K562 (cell line): ENCODE measurements around the gene ERMP1. TPM values are rescaled to one million over a fixed set of nuclear protein-coding genes. Genes with fewer than 3 reads are reported as not detected.

Experiments used
- ATAC-seq: fragments of 200-7000 bp; cut with Tn5 transposase; 3 replicates; pipeline ENCODE4 v1.9.1; 2020; ENCODE audit warnings: moderate library complexity
- BruUV-seq: library from RNA; stranded (reverse); fragments of 400-500 nt; replicated peaks from 2 replicates; lab custom pipeline; 2021; lab: Mats Ljungman, UMichigan
- CTCF ChIA-PET: fragments of 300-600 bp; formaldehyde crosslinking; extraction: SDS; loops from one replicate; lab custom pipeline; 2021; ENCODE audit warnings: low intra/inter-chr PET ratio; lab: Yijun Ruan, JAX
- POLR2A ChIA-PET: fragments of 300-600, 350-650 bp; sonication (Branson Sonifier 250); formaldehyde crosslinking; extraction: SDS; loops from one replicate; lab custom pipeline; 2021; ENCODE audit warnings: antibody characterized with exemption, inconsistent platforms; lab: Yijun Ruan, JAX
- DNase-seq, 4 experiments: peaks; one replicate each; pipeline versions ENCODE4 v3.0.0 to v3.0.0-alpha.2; 2011 to 2018; ENCODE audit warnings: low spot score in 3 of 4, mixed read lengths in 3 of 4; ENCODE audit errors: extremely low read depth in 1 of 4
- FAIRE-seq: peaks from 2 replicates; lab custom pipeline; 2011; peaks lifted over from hg19 to GRCh38; lab: Jason Lieb, UNC
- H2AFZ ChIP-seq: 2 replicates; pipeline ENCODE4 v1.6.0; 2011; ENCODE audit warnings: low read depth, low read length, control low read depth, inconsistent platforms
- H3K27ac ChIP-seq: fragments of 200-600 bp; 3 replicates; pipeline ENCODE4 v1.8.0; 2011; ENCODE audit warnings: low read depth, mild to moderate bottlenecking, control low read depth, inconsistent platforms, low read length, moderate library complexity, mixed read lengths; ENCODE audit errors: extremely low read depth
- H3K27me3 ChIP-seq, 2 experiments: fragments of 300-600 bp in 1 of 2; 2 replicates in 1 of 2; 3 replicates in 1 of 2; pipeline versions ENCODE4 v1.6.0 to v1.8.0; 2011; ENCODE audit warnings: inconsistent platforms in 2 of 2, low read length in 2 of 2, mild to moderate bottlenecking in 1 of 2, mixed read lengths in 1 of 2, moderate library complexity in 1 of 2; ENCODE audit not compliant: control insufficient read depth in 2 of 2, insufficient read depth in 2 of 2
- H3K36me3 ChIP-seq: fragments of 300-600 bp; 3 replicates; pipeline ENCODE4 v1.8.0; 2011; ENCODE audit warnings: mild to moderate bottlenecking, low read length, inconsistent platforms; ENCODE audit not compliant: control insufficient read depth, insufficient read depth
- H3K4me1 ChIP-seq, 2 experiments: fragments of 200-600 bp in 1 of 2; replicated peaks in 1 of 2; 2 replicates in 1 of 2; 3 replicates in 1 of 2; pipeline versions ENCODE4 v1.5.1 to v1.8.0; 2011; ENCODE audit warnings: inconsistent platforms in 2 of 2, low read length in 2 of 2, mild to moderate bottlenecking in 1 of 2, mixed read lengths in 1 of 2, moderate library complexity in 1 of 2; ENCODE audit not compliant: control insufficient read depth in 2 of 2, insufficient read depth in 2 of 2
- H3K4me2 ChIP-seq: 2 replicates; pipeline ENCODE4 v1.6.1; 2011; ENCODE audit warnings: low read length, control low read depth, inconsistent platforms, mixed read lengths; ENCODE audit not compliant: insufficient read depth
- H3K4me3 ChIP-seq: fragments of 200-600 bp; sonication (generic), shearing (Covaris generic); 2 replicates; pipeline ENCODE4 v1.5.1; 2016; ENCODE audit warnings: control low read depth, inconsistent platforms
- H3K79me2 ChIP-seq: fragments of 200-600 bp; 3 replicates; pipeline ENCODE4 v1.8.0; 2011; ENCODE audit warnings: low read length, inconsistent platforms; ENCODE audit not compliant: control insufficient read depth, insufficient read depth
- H3K9ac ChIP-seq, 2 experiments: 2 replicates each; pipeline versions ENCODE4 v1.6.0 to v1.6.1; 2011; ENCODE audit warnings: low read depth in 2 of 2, low read length in 2 of 2, control low read depth in 1 of 2, inconsistent platforms in 1 of 2, mild to moderate bottlenecking in 1 of 2, mixed read lengths in 1 of 2; ENCODE audit not compliant: insufficient read depth in 1 of 2
- H3K9me1 ChIP-seq: one replicate; pipeline ENCODE4 v1.6.0; 2011; ENCODE audit warnings: inconsistent platforms, mild to moderate bottlenecking, low read length, moderate library complexity; ENCODE audit not compliant: control insufficient read depth, insufficient read depth
- H3K9me3 ChIP-seq: replicated peaks from 2 replicates; pipeline ENCODE4 v1.5.1; 2011; ENCODE audit warnings: low read depth, low read length, inconsistent platforms; ENCODE audit not compliant: control insufficient read depth, insufficient read depth
- H4K20me1 ChIP-seq: replicated peaks from 2 replicates; pipeline ENCODE4 v1.6.1; 2011; ENCODE audit warnings: low read length, inconsistent platforms, mixed read lengths; ENCODE audit not compliant: control insufficient read depth, insufficient read depth
- BRF1 ChIP-seq: IDR thresholded peaks from 3 replicates; pipeline ENCODE4 v1.6.1; 2011; ENCODE audit warnings: borderline replicate concordance, mild to moderate bottlenecking; ENCODE audit not compliant: insufficient read length; ENCODE audit errors: extremely low read depth
- CHD2 ChIP-seq: IDR thresholded peaks from 2 replicates; pipeline ENCODE4 v1.6.1; 2011; ENCODE audit warnings: low read depth, low read length
- HDAC8 ChIP-seq: fragments of 450-650 bp; IDR thresholded peaks from 2 replicates; pipeline ENCODE4 v1.6.1; 2016; ENCODE audit warnings: mild to moderate bottlenecking, missing genetic modification characterization, moderate library complexity, missing compliant biosample characterization
- MCM7 ChIP-seq, 2 experiments: fragments of 450-650 bp; IDR thresholded peaks; 2 replicates each; pipeline ENCODE4 v1.6.1; 2016 to 2018
- NFIC ChIP-seq: fragments of 450-650 bp; IDR thresholded peaks from 2 replicates; pipeline ENCODE4 v1.6.1; 2017; ENCODE audit warnings: mild to moderate bottlenecking, inconsistent platforms
- NR2C2 ChIP-seq, 2 experiments: fragments of 200-800 bp in 1 of 2; sonication (Bioruptor generic) in 1 of 2; sonication (generic) in 1 of 2; formaldehyde crosslinking in 1 of 2; IDR thresholded peaks; 2 replicates each; pipeline versions ENCODE4 v1.6.1 to v1.8.0; 2016 to 2022; ENCODE audit warnings: mild to moderate bottlenecking in 1 of 2, missing compliant biosample characterization in 1 of 2, missing genetic modification characterization in 1 of 2, missing genetic modification reagents in 1 of 2
- USF2 ChIP-seq: sonication (generic); formaldehyde crosslinking; IDR thresholded peaks from 2 replicates; pipeline ENCODE4 v1.5.0; 2020; ENCODE audit warnings: missing genetic modification reagents
- WGBS: fragments of 100-300 bp; shearing (Covaris generic); methylation state at CpG from one replicate; pipeline ENCODE4 v1.1.6; 2016; ENCODE audit warnings: low coverage, mixed read lengths; ENCODE audit not compliant: insufficient coverage; ENCODE audit errors: missing lambda C conversion rate; 5-methylcytosine and 5-hydroxymethylcytosine counted together
- in situ Hi-C: fragments of 300-500 bp; cut with MboI; formaldehyde crosslinking; loops from 4 replicates; pipeline ENCODE4 v1.15.0; 2018; ENCODE audit warnings: inconsistent platforms, mixed read lengths
- intact Hi-C: fragments of 100-400 bp; cut with micrococcal nuclease; formaldehyde crosslinking; loops from 2 replicates; pipeline ENCODE4 v1.14.2; 2022
- polyA plus RNA-seq, 8 experiments: library from polyadenylated mRNA; depleted of rRNA in 4 of 8; stranded (reverse) in 5 of 8; unstranded in 3 of 8; fragments of >200 nt; fragmentation: Nextera tagmentation in 2 of 8; fragmentation: Illumina TruSeq in 1 of 8; extraction: Ambion mirVana in 2 of 8; extraction: Trizol in 1 of 8; gene quantifications; 2 replicates each; pipeline versions ENCODE4 v1.2.1 to v1.2.3, GENCODE V29; 2011 to 2014; ENCODE audit warnings: inconsistent platforms in 1 of 8, missing spikeins in 1 of 8
- total RNA-seq, 7 experiments: library from RNA; depleted of rRNA in 6 of 7; stranded (reverse); fragments of >200 nt in 6 of 7; fragmentation: Illumina TruSeq in 2 of 7; extraction: Trizol in 2 of 7; gene quantifications; 2 replicates each; pipeline versions ENCODE4 v1.2.1 to v1.2.3, GENCODE V29; 2011 to 2021; ENCODE audit warnings: low replicate concordance in 1 of 7

The ERMP1 gene
- total and polyA plus RNA-seq, 9 of the 15 experiments (the other 6 are each of a cell fraction or from before 2014, with no cell fraction given): 2.5 to 26.3 (median 12.6) TPM

GRCh38 chr9:5870691-5871090, 37.8 kb upstream of the ERMP1 start:
- H3K4me1 ChIP-seq: peaks cover 0 to 21% of the 10 kb centered on the region in 2 experiments; a peak in 4 of 5 replicates
- FAIRE-seq: no peak
- BruUV-seq: no TSS peak
- intact Hi-C loops: no loop called here
- no peak overlapping the region for H3K27ac ChIP-seq
- 53% methylated on average over 3 of the region's 3 CpGs for WGBS
- in situ Hi-C loops: no loop called here
- TF ChIP-seq CHD2: no peak
- TF ChIP-seq NR2C2 (CRISPR knock-in tag; IDR thresholded peaks at IDR 0.05): no peak
- 0 out of 2 replicates have a peak, but pooled peaks have one; percentile 31 for TF ChIP-seq NR2C2 (tag; IDR thresholded peaks at IDR 0.05)
- no peak for TF ChIP-seq BRF1
- peak; percentile 86 for TF ChIP-seq NFIC
- TF ChIP-seq MCM7 (IDR thresholded peaks at IDR 0.05): no peak
- no peak for TF ChIP-seq HDAC8 (tag)
- 0 out of 2 replicates have a peak, but pooled peaks have one; percentile 13 for TF ChIP-seq USF2
- TF ChIP-seq, all 486 proteins: peak for 3
- Histone ChIP-seq H3K4me3 (no peak overlapping the region), H4K20me1 (no peaks in the 10 kb centered on the region), H3K36me3 (no peaks in the 10 kb centered on the region), H3K9ac (no peak overlapping the region), H3K4me2 (no peak overlapping the region), H3K79me2 (no peaks in the 10 kb centered on the region), H3K27me3 (no peaks in the 10 kb centered on the region), H3K9me3 (no peaks in the 10 kb centered on the region), H2AFZ (peak overlapping the region; percentile 99), H3K9me1 (peaks cover 2% of the 10 kb centered on the region)
- ATAC-seq (no peak), DNase-seq (peak in 1 of 4 experiments; percentile 37)
- ChIA-PET POLR2A (no interaction called here), CTCF (interaction anchor here (1.3 kb wide), 1 partner anchor 183 kb away, joined by 3 read pairs; no protein-coding TSS in a partner anchor)
